ENCODE data around the gene TNFRSF4. TPM values are rescaled to one million over a fixed set of nuclear protein-coding genes. Genes with fewer than 3 reads are reported as not detected.

The TNFRSF4 gene
- total RNA-seq, 1 donor from 2014 or later = 0.39 TPM

- no peak for DNase-seq
Observed at GRCh38 chr1:1232796-1233566, 19.0 kb upstream of the TNFRSF4 start.

GRCh38 chr1:1232208-1232795 lies 18.3 kb upstream of the TNFRSF4 start, which contains the start of gene B3GALT6:
Gene B3GALT6, plus strand, starts transcription at chr1:1232237. Its CDS starts 42 bp downstream, at chr1:1232279.
- DNase-seq = no peak

GRCh38 chr1:1231400-1232207 lies 17.7 kb upstream of the TNFRSF4 start, which contains the start of gene SDF4:
Gene SDF4, minus strand, starts transcription at chr1:1232001. Its CDS starts 3,229 bp downstream, at chr1:1228772.
- DNase-seq = peak; percentile 93

- DNase-seq = peak; percentile 14
Observed at GRCh38 chr1:1230656-1231399, 16.9 kb upstream of the TNFRSF4 start.

- no peak for DNase-seq
Observed at GRCh38 chr1:1229770-1230169, 15.8 kb upstream of the TNFRSF4 start.

GRCh38 chr1:1228596-1229321 lies 14.8 kb upstream of the TNFRSF4 start:
- DNase-seq = no peak

GRCh38 chr1:1228187-1228586 lies 14.2 kb upstream of the TNFRSF4 start:
- no peak for DNase-seq

- DNase-seq = no peak
Observed at GRCh38 chr1:1227386-1227785, 13.4 kb upstream of the TNFRSF4 start.

GRCh38 chr1:1226566-1227362 lies 12.8 kb upstream of the TNFRSF4 start:
- no peak for DNase-seq

GRCh38 chr1:1225913-1226312 lies 12.0 kb upstream of the TNFRSF4 start:
- no peak for DNase-seq

GRCh38 chr1:1225238-1225845 lies 11.4 kb upstream of the TNFRSF4 start:
- DNase-seq = no peak

- DNase-seq = no peak
Observed at GRCh38 chr1:1223891-1224290, 9.9 kb upstream of the TNFRSF4 start.

GRCh38 chr1:1223321-1223720 lies 9.4 kb upstream of the TNFRSF4 start:
- DNase-seq = no peak

- DNase-seq = no peak
Observed at GRCh38 chr1:1222575-1223225, 8.7 kb upstream of the TNFRSF4 start.

- DNase-seq = no peak
Observed at GRCh38 chr1:1221887-1222574, 8.1 kb upstream of the TNFRSF4 start.

- DNase-seq = no peak
Observed at GRCh38 chr1:1220197-1220596, 6.2 kb upstream of the TNFRSF4 start.

GRCh38 chr1:1219341-1219740 lies 5.4 kb upstream of the TNFRSF4 start:
- no peak for DNase-seq

GRCh38 chr1:1218524-1219200 lies 4.7 kb upstream of the TNFRSF4 start:
- no peak for DNase-seq

All from skin of body (tissue), 2 donors.